Measurements from ENCODE around the gene C3.
"Not testable (repeated sequence)": the region's sequence is repeated elsewhere in the genome, so short reads cannot be mapped to it uniquely, and the experiment has no call there.

C3 gene

GRCh38 chr19:6656390-6656789, 64.1 kb downstream of the C3 start:
- not testable (repeated sequence) for DNase-seq

- peak in 1 of 2 experiments; percentile 50 for DNase-seq
Measured at GRCh38 chr19:6654347-6655310, 65.8 kb downstream of the C3 start.

GRCh38 chr19:6652805-6653094, 67.7 kb downstream of the C3 start:
- no peak for DNase-seq

GRCh38 chr19:6651965-6652804, 68.3 kb downstream of the C3 start:
- DNase-seq: no peak

GRCh38 chr19:6649185-6649584, 71.3 kb downstream of the C3 start:
- no peak for DNase-seq

GRCh38 chr19:6648141-6648715, 72.2 kb downstream of the C3 start:
- no peak for DNase-seq

- no peak for DNase-seq
Measured at GRCh38 chr19:6644796-6645195, 75.7 kb downstream of the C3 start.

GRCh38 chr19:6640333-6640732, 80.1 kb downstream of the C3 start:
- DNase-seq: not testable (repeated sequence)

- DNase-seq: no peak
Measured at GRCh38 chr19:6639439-6639838, 81.0 kb downstream of the C3 start.

- not testable (repeated sequence) for DNase-seq
Measured at GRCh38 chr19:6633456-6633813, 87.0 kb downstream of the C3 start.

GRCh38 chr19:6632747-6633455, 87.5 kb downstream of the C3 start:
- peak; percentile 24 to 26 for DNase-seq

GRCh38 chr19:6632002-6632621, 88.3 kb downstream of the C3 start:
- DNase-seq: peak; percentile 75 to 80
